ENCODE measurements around the gene HEATR9. TPM values are rescaled to one million over a fixed set of nuclear protein-coding genes. Genes with fewer than 3 reads are reported as not detected.

The HEATR9 gene
- total and polyA plus RNA-seq, 2 donors (not counting 3 experiments of a cell fraction or from before 2014, with no cell fraction given): not detected

DNA sequence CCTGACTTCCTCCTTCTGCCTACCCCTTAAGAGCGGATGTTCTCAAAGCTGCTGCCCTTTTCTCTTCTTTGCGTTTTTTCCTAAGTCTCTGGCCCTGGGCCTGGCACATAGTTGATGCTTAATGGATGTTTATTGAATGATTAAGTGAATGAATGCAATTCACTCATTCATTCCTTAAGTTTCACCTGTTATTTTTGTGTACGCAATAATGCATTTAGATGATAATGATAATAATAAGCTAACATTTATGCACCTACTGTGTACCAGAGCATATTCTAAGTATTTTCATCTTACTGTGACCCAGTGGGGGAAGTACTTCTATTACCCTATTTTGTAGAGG lies 7.1 kb upstream of the HEATR9 start:
- FAIRE-seq: no peak
- no peak overlapping the region for H3K9ac ChIP-seq (replicated peaks; ENCODE audit: extremely low read depth, insufficient read depth, low read length)
- TF ChIP-seq POLR2A (IDR thresholded peaks at IDR 0.05; ENCODE audit: low read depth, low read length): no peak
- no peak for TF ChIP-seq MAX (IDR thresholded peaks at IDR 0.05; ENCODE audit: insufficient read depth, insufficient read length)
- TF ChIP-seq CTCF (IDR thresholded peaks at IDR 0.05; ENCODE audit: extremely low read depth in 1 of 2, insufficient read depth in 1 of 2, low read depth in 1 of 2, low read length in 2 of 2): no peak
- no peak for TF ChIP-seq FOS (IDR thresholded peaks at IDR 0.05; ENCODE audit: borderline replicate concordance, insufficient read depth, low read length)
- TF ChIP-seq JUN (IDR thresholded peaks at IDR 0.05; ENCODE audit: borderline replicate concordance, insufficient read depth, insufficient read length, low read depth): no peak
- TF ChIP-seq POLR2AphosphoS5 (IDR thresholded peaks at IDR 0.05; ENCODE audit: insufficient read depth, low read depth, low read length): no peak
- no peak for TF ChIP-seq MYC (IDR thresholded peaks at IDR 0.05; ENCODE audit: low read depth, low read length)
- TF ChIP-seq GATA2 (IDR thresholded peaks at IDR 0.05; ENCODE audit: insufficient read depth, insufficient read length, low read depth, low read length): no peak
- no peak for TF ChIP-seq EZH2 (IDR thresholded peaks at IDR 0.05; ENCODE audit: borderline replicate concordance, low read depth, low read length, severe bottlenecking)

More for the DNA sequence above, 7.1 kb upstream of the HEATR9 start:
- Histone ChIP-seq H3K79me2 (ENCODE audit: control insufficient read depth, insufficient read depth, low read length) (no peaks in the 10 kb centered on the region), H3K4me3 (replicated peaks in 1 of 3; ENCODE audit: insufficient read depth in 1 of 3, low read depth in 1 of 3, low read length in 3 of 3) (no peak overlapping the region), H3K27me3 (ENCODE audit: control insufficient read depth in 2 of 2, insufficient read depth in 2 of 2, low read length in 2 of 2) (no peaks in the 10 kb centered on the region), H3K9me3 (replicated peaks; ENCODE audit: control insufficient read depth, insufficient read depth, low read length) (no peaks in the 10 kb centered on the region), H4K20me1 (replicated peaks; ENCODE audit: control insufficient read depth, extremely low read depth, insufficient read depth, low read length) (no peaks in the 10 kb centered on the region), H3K36me3 (ENCODE audit: control insufficient read depth in 2 of 2, extremely low read depth in 1 of 2, insufficient read depth in 2 of 2, low read length in 2 of 2) (no peaks in the 10 kb centered on the region), H2AFZ (ENCODE audit: low read depth, low read length) (peak overlapping the region; percentile 85), H3K4me1 (ENCODE audit: control insufficient read depth, extremely low read depth, insufficient read depth, low read length) (peaks cover 33% of the 10 kb centered on the region), H3K27ac (ENCODE audit: insufficient read depth, low read depth, low read length) (peak overlapping the region; percentile 67), H3K4me2 (ENCODE audit: insufficient read depth, low read length) (peak overlapping the region; percentile 69), H3K9me1 (replicated peaks; ENCODE audit: control insufficient read depth, extremely low read depth, insufficient read depth, low read length) (no peaks in the 10 kb centered on the region)
- POLR2A ChIA-PET: no interaction called here
- no TSS peak for BruUV-seq (replicated peaks)
- intact Hi-C loops (cut with micrococcal nuclease): no loop called here
- CTCF ChIA-PET: interaction anchor here (1.1 kb wide), 1 partner anchor 112 kb away, joined by 3 read pairs; no protein-coding TSS in a partner anchor
- dilution Hi-C loops (cut with MboI; ENCODE audit: extremely low pct_ligation_motif_present, low sequenced_read_pairs): no loop called here
- no peak for DNase-seq (ENCODE audit: low read depth, low spot score)

All from endothelial cell of umbilical vein (primary cell).